Hepatocyte (in vitro differentiated cells): Measurements from ENCODE around the gene CCDC197. TPM values are rescaled to one million over a fixed set of nuclear protein-coding genes. Genes with fewer than 3 reads are reported as not detected.

ENCODE experiments used
- DNase-seq: peaks from one replicate; pipeline ENCODE4 v3.0.0-alpha.2; 2016; ENCODE audit warnings: low spot score
- H2AFZ ChIP-seq: fragments of 200-600 bp; sonication (generic); 2 replicates; pipeline ENCODE4 v1.6.0; 2016; ENCODE audit warnings: antibody characterized with exemption, mild to moderate bottlenecking
- H3K27ac ChIP-seq: fragments of 200-600 bp; sonication (generic); 2 replicates; pipeline ENCODE4 v1.5.1; 2016; ENCODE audit warnings: mild to moderate bottlenecking
- H3K27me3 ChIP-seq: fragments of 200-600 bp; sonication (generic); 2 replicates; pipeline ENCODE4 v1.6.1; 2016
- H3K36me3 ChIP-seq: fragments of 200-600 bp; sonication (generic); replicated peaks from 2 replicates; pipeline ENCODE4 v1.5.1; 2016; ENCODE audit warnings: low read depth; ENCODE audit not compliant: insufficient read depth
- H3K4me1 ChIP-seq: fragments of 200-600 bp; sonication (generic); 2 replicates; pipeline ENCODE4 v1.5.1; 2016; ENCODE audit warnings: mild to moderate bottlenecking, moderate library complexity; ENCODE audit not compliant: insufficient read depth
- H3K4me2 ChIP-seq: fragments of 200-600 bp; sonication (generic); 2 replicates; pipeline ENCODE4 v1.6.0; 2016
- H3K4me3 ChIP-seq: fragments of 200-600 bp; sonication (generic); 2 replicates; pipeline ENCODE4 v1.5.1; 2016; ENCODE audit warnings: mild to moderate bottlenecking
- H3K79me2 ChIP-seq: fragments of 200-600 bp; sonication (generic); 2 replicates; pipeline ENCODE4 v1.6.0; 2017; ENCODE audit warnings: mild to moderate bottlenecking
- H3K9me2 ChIP-seq: fragments of 200-600 bp; sonication (generic); replicated peaks from 2 replicates; pipeline ENCODE4 v1.6.0; 2017; ENCODE audit warnings: mild to moderate bottlenecking; ENCODE audit not compliant: insufficient read depth
- H3K9me3 ChIP-seq: fragments of 200-600 bp; sonication (generic); 2 replicates; pipeline ENCODE4 v1.5.1; 2016; ENCODE audit warnings: low read depth, mild to moderate bottlenecking
- H4K20me1 ChIP-seq: fragments of 200-600 bp; sonication (generic); 2 replicates; pipeline ENCODE4 v1.6.0; 2016; ENCODE audit warnings: mild to moderate bottlenecking; ENCODE audit not compliant: insufficient read depth, poor library complexity, severe bottlenecking
- EZH2 ChIP-seq: fragments of 200-600 bp; sonication (generic); IDR thresholded peaks from 2 replicates; pipeline ENCODE4 v1.6.1; 2016; ENCODE audit warnings: antibody characterized with exemption, mild to moderate bottlenecking, borderline replicate concordance
- EZH2phosphoT487 ChIP-seq: fragments of 200-600 bp; sonication (generic); IDR thresholded peaks from one replicate; pipeline ENCODE4 v1.6.1; 2018; ENCODE audit warnings: antibody characterized with exemption, mild to moderate bottlenecking, low read depth, moderate library complexity; ENCODE audit not compliant: unreplicated experiment, severe bottlenecking
- WGBS: methylation state at CpG from one replicate; pipeline ENCODE4 v1.1.6; 2016; ENCODE audit warnings: low lambda C conversion rate; ENCODE audit errors: missing lambda C conversion rate; 5-methylcytosine and 5-hydroxymethylcytosine counted together
- polyA plus RNA-seq: library from polyadenylated mRNA; unstranded; fragments of >200 nt; fragmentation: Nextera tagmentation; extraction: Ambion mirVana; gene quantifications from 2 replicates; pipeline ENCODE4 v1.2.1, GENCODE V29; 2016
- total RNA-seq: library from RNA; depleted of rRNA; stranded (reverse); fragments of >200 nt; gene quantifications from 2 replicates; pipeline ENCODE4 v1.2.3, GENCODE V29; 2014
- TF ChIP-seq, protein P1 (sequence below): fragments of 200-600 bp; sonication (generic); IDR thresholded peaks from 2 replicates; pipeline ENCODE4 v1.5.1; 2016; ENCODE audit warnings: antibody characterized with exemption, mild to moderate bottlenecking; ENCODE audit not compliant: poor library complexity

Gene CCDC197
- total and polyA plus RNA-seq, 2 experiments from 2014 or later = not detected

DNA sequence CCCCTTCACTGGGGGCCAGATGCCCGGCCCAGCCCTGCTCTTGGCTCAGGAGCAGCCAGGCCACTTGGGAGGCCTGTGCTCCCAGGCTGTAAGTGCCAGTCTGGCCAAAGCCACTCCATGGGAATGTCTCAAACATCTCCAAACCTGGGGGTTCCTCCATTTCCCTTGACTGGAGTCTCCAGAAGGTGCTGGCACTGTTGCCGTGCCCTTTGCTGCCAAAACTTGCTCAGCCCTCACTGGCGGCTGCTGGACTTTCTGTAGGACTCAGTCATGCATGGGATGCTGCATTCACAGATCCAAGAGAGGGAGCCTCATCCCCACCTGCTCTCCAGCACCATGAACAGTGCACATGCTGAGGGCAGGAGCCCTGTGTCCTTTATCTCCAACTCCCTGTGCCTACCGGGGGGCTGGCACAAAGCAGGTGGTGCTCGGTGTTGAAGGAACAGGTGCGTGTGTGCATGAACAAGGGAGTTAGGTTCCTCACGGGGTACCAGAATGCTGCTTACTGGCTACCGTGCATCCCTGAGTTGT lies 19.4 kb downstream of the CCDC197 start:
- TF ChIP-seq, protein P1, sequence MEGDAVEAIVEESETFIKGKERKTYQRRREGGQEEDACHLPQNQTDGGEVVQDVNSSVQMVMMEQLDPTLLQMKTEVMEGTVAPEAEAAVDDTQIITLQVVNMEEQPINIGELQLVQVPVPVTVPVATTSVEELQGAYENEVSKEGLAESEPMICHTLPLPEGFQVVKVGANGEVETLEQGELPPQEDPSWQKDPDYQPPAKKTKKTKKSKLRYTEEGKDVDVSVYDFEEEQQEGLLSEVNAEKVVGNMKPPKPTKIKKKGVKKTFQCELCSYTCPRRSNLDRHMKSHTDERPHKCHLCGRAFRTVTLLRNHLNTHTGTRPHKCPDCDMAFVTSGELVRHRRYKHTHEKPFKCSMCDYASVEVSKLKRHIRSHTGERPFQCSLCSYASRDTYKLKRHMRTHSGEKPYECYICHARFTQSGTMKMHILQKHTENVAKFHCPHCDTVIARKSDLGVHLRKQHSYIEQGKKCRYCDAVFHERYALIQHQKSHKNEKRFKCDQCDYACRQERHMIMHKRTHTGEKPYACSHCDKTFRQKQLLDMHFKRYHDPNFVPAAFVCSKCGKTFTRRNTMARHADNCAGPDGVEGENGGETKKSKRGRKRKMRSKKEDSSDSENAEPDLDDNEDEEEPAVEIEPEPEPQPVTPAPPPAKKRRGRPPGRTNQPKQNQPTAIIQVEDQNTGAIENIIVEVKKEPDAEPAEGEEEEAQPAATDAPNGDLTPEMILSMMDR = no peak
- TF ChIP-seq EZH2phosphoT487 (no peak), EZH2 (no peak)
- Histone ChIP-seq H3K9me2 (no peaks in the 10 kb centered on the region), H3K9me3 (no peaks in the 10 kb centered on the region), H3K79me2 (no peaks in the 10 kb centered on the region), H3K36me3 (no peaks in the 10 kb centered on the region), H2AFZ (no peak overlapping the region), H3K4me2 (no peak overlapping the region), H4K20me1 (no peaks in the 10 kb centered on the region), H3K27ac (no peak overlapping the region), H3K4me1 (no peaks in the 10 kb centered on the region), H3K4me3 (no peak overlapping the region), H3K27me3 (no peaks in the 10 kb centered on the region)
- no peak for DNase-seq
- WGBS = 80% methylated on average over 8 of the region's 8 CpGs

DNA sequence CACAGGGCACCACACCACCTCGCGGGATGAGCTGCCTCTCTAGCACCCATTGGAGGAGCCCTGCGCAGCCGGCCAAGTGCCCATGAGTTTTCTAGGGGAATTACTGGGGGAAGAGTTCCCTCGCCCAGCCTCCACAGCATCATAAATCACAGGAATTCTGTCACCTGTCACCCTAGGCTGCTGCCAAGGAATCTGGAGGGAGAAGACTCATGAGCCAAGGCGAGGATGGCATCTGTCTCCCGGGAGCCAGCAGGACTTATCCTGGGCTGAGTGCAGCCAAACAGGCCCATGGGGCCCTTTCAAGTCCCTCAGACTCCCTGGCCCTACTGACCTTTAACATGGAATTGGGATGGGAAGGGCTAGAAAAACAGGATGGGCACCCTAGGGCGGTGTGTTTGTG lies 21.2 kb downstream of the CCDC197 start:
- Histone ChIP-seq H3K27me3 (no peaks in the 10 kb centered on the region), H2AFZ (no peak overlapping the region), H3K79me2 (no peaks in the 10 kb centered on the region), H3K36me3 (no peaks in the 10 kb centered on the region), H3K9me3 (no peaks in the 10 kb centered on the region), H3K4me2 (no peak overlapping the region), H3K4me3 (no peak overlapping the region), H4K20me1 (no peaks in the 10 kb centered on the region), H3K9me2 (no peaks in the 10 kb centered on the region), H3K4me1 (peaks cover 7% of the 10 kb centered on the region), H3K27ac (no peak overlapping the region)
- DNase-seq = no peak
- 74% methylated on average over 8 of the region's 8 CpGs for WGBS
- TF ChIP-seq EZH2 (no peak), EZH2phosphoT487 (no peak)
- TF ChIP-seq, protein P1 = no peak

DNA sequence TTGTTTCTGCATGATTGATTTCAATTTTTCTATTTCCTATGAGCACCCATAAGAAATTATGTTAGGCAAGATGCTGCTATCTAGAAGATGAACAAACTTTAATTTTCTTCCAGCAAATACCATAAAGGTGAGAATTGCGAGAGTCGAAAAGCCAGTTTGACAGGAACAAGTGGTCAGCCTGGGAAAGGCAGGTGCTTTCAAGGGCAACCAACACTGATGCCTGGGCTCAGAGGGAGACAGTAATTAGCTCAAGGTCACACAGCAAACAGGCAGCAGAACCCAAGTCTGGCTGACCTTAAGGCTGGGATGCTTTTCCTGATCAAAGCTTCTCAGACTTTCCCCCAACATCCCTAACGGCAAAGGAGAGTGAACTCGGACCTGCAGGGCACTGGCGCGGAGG lies 22.2 kb downstream of the CCDC197 start:
- DNase-seq = no peak
- no peak overlapping the region for H3K4me2 ChIP-seq
- H3K4me3 ChIP-seq = no peak overlapping the region
- H3K79me2 ChIP-seq = no peaks in the 10 kb centered on the region
- H2AFZ ChIP-seq = no peak overlapping the region
- H3K9me3 ChIP-seq = no peaks in the 10 kb centered on the region
- no peaks in the 10 kb centered on the region for H3K36me3 ChIP-seq
- no peaks in the 10 kb centered on the region for H4K20me1 ChIP-seq
- no peak overlapping the region for H3K27ac ChIP-seq
- H3K4me1 ChIP-seq = peaks cover 7% of the 10 kb centered on the region
- 75% methylated on average over 6 of the region's 6 CpGs for WGBS
- TF ChIP-seq EZH2 (no peak), EZH2phosphoT487 (no peak)
- TF ChIP-seq, protein P1 = no peak
- no peaks in the 10 kb centered on the region for H3K27me3 ChIP-seq
- no peaks in the 10 kb centered on the region for H3K9me2 ChIP-seq

DNA sequence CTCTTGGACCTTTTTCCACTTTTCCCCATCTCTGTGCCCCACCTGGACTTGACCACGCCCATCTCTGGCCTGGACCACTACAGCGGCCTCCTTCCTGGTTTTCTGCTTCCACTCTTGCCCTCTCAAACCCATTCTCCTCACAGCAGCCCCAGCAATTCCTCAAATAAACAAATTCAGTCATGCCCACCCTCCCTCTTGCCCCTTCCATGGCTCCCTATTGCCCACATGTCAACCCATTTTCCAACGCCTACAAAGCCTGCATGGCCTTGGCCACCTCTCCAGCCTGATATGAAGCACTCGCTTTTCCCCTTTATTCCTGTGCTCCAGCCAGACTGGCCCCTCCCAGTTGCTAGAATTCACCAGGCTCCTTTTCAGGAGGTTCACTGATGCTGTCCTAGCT lies 23.2 kb downstream of the CCDC197 start:
- 92% methylated on average over 4 of the region's 4 CpGs for WGBS
- H3K79me2 ChIP-seq = no peaks in the 10 kb centered on the region
- H3K4me2 ChIP-seq = no peak overlapping the region
- peaks cover 7% of the 10 kb centered on the region for H3K4me1 ChIP-seq
- H3K27ac ChIP-seq = no peak overlapping the region
- H2AFZ ChIP-seq = no peak overlapping the region
- no peaks in the 10 kb centered on the region for H4K20me1 ChIP-seq
- no peaks in the 10 kb centered on the region for H3K9me3 ChIP-seq
- no peak overlapping the region for H3K4me3 ChIP-seq
- no peaks in the 10 kb centered on the region for H3K36me3 ChIP-seq
- no peak for DNase-seq
- H3K9me2 ChIP-seq = no peaks in the 10 kb centered on the region
- H3K27me3 ChIP-seq = no peaks in the 10 kb centered on the region
- TF ChIP-seq, protein P1 = no peak
- no peak for TF ChIP-seq EZH2
- TF ChIP-seq EZH2phosphoT487 = no peak
